ENCODE data around the gene TAS2R43.

DNA sequence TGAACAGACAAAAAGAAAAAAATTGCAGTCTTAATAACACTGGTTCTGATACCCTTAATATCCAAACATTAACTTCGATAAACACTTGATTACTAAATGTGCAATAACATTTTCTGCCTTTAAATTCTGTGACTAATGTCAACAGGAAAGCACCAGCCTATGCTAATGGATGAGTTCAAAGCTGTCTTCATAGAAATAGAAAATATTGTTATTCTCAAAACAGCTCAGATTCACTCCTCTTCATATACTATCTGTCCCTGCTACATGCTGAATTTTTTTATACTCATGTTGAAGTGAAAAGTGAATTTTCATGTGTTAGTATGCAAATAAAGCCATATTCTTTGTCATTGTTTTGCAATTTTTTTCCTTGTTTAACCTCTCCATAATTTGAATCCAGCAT, 13.9 kb downstream of the TAS2R43 start:
- TF ChIP-seq EZH2 (IDR thresholded peaks at IDR 0.05; ENCODE audit: low read depth, low read length, severe bottlenecking) (no peak), CHD2 (IDR thresholded peaks at IDR 0.05; ENCODE audit: low read length) (no peak), POLR2AphosphoS5 (IDR thresholded peaks at IDR 0.05; ENCODE audit: low read depth, low read length) (no peak), RBBP5 (IDR thresholded peaks at IDR 0.05; ENCODE audit: borderline replicate concordance, low read depth, low read length) (no peak), SUZ12 (IDR thresholded peaks at IDR 0.05; ENCODE audit: low read length) (no peak), POLR2A (IDR thresholded peaks at IDR 0.05; ENCODE audit: control extremely low read depth in 1 of 2, low read depth in 2 of 2, low read length in 2 of 2) (no peak), JUND (IDR thresholded peaks at IDR 0.05; ENCODE audit: low read length) (no peak), JUN (IDR thresholded peaks at IDR 0.05; ENCODE audit: low read depth, low read length) (no peak), EP300 (IDR thresholded peaks at IDR 0.05; ENCODE audit: borderline replicate concordance in 1 of 2, low read depth in 2 of 2, low read length in 2 of 2) (no peak), PHF8 (conservative IDR thresholded peaks at IDR 0.05; ENCODE audit: low read depth, low read length) (no peak), GABPA (IDR thresholded peaks at IDR 0.05; ENCODE audit: borderline replicate concordance, insufficient read depth, low read length) (no peak)
- TF ChIP-seq, protein P1, sequence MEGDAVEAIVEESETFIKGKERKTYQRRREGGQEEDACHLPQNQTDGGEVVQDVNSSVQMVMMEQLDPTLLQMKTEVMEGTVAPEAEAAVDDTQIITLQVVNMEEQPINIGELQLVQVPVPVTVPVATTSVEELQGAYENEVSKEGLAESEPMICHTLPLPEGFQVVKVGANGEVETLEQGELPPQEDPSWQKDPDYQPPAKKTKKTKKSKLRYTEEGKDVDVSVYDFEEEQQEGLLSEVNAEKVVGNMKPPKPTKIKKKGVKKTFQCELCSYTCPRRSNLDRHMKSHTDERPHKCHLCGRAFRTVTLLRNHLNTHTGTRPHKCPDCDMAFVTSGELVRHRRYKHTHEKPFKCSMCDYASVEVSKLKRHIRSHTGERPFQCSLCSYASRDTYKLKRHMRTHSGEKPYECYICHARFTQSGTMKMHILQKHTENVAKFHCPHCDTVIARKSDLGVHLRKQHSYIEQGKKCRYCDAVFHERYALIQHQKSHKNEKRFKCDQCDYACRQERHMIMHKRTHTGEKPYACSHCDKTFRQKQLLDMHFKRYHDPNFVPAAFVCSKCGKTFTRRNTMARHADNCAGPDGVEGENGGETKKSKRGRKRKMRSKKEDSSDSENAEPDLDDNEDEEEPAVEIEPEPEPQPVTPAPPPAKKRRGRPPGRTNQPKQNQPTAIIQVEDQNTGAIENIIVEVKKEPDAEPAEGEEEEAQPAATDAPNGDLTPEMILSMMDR (IDR thresholded peaks at IDR 0.05; ENCODE audit: control extremely low read depth in 1 of 3, insufficient read depth in 1 of 3, low read depth in 1 of 3, low read length in 3 of 3): no peak
- TF ChIP-seq, protein P2, sequence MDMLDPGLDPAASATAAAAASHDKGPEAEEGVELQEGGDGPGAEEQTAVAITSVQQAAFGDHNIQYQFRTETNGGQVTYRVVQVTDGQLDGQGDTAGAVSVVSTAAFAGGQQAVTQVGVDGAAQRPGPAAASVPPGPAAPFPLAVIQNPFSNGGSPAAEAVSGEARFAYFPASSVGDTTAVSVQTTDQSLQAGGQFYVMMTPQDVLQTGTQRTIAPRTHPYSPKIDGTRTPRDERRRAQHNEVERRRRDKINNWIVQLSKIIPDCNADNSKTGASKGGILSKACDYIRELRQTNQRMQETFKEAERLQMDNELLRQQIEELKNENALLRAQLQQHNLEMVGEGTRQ (IDR thresholded peaks at IDR 0.05; ENCODE audit: low read length): no peak

Data from H1 (cell line).